GM23338 (cell line): ENCODE data around the gene C11orf21.

Source experiments
- CTCF ChIP-seq, 2 experiments: fragments of 200-600 bp in 1 of 2; sonication (generic) in 1 of 2; conservative IDR thresholded peaks; 2 replicates each; pipeline versions ENCODE4 v1.5.1 to v1.6.1; 2016 to 2017; ENCODE audit warnings: antibody characterized with exemption in 2 of 2, low read depth in 2 of 2, mild to moderate bottlenecking in 2 of 2, moderate library complexity in 1 of 2
- EZH2 ChIP-seq: fragments of 200-600 bp; sonication (generic); IDR thresholded peaks from one replicate; pipeline ENCODE4 v1.8.0; 2017; ENCODE audit warnings: antibody characterized with exemption, mild to moderate bottlenecking, low read depth; ENCODE audit not compliant: unreplicated experiment
- EZH2phosphoT487 ChIP-seq: fragments of 200-600 bp; sonication (generic); IDR thresholded peaks from one replicate; pipeline ENCODE4 v1.8.1; 2018; ENCODE audit warnings: antibody characterized with exemption; ENCODE audit not compliant: unreplicated experiment
- POLR2AphosphoS5 ChIP-seq: IDR thresholded peaks from 2 replicates; pipeline ENCODE4 v1.6.1; 2016; ENCODE audit warnings: antibody characterized with exemption, low read depth
- REST ChIP-seq: IDR thresholded peaks from one replicate; pipeline ENCODE4 v1.6.1; 2018; ENCODE audit warnings: antibody characterized with exemption; ENCODE audit not compliant: unreplicated experiment

GRCh38 chr11:2306877-2307500 is 5.3 kb upstream of the C11orf21 start:
- no peak for TF ChIP-seq REST
- no peak for TF ChIP-seq CTCF (conservative IDR thresholded peaks at IDR 0.05; ENCODE audit: low read depth in 2 of 2)
- TF ChIP-seq EZH2phosphoT487, result no peak
- no peak for TF ChIP-seq EZH2
- TF ChIP-seq POLR2AphosphoS5, result no peak
